Memory B cell (primary cell): Measurements from ENCODE around the gene NAP1L4.

ENCODE experiments used
- ATAC-seq: fragments of 150-1000 bp; cut with Tn5 transposase; 2 replicates; pipeline ENCODE4 v1.10.0; 2021; ENCODE audit warnings: low read depth, mild to moderate bottlenecking, moderate library complexity
- DNase-seq, 2 donors: peaks; one replicate each; pipeline ENCODE4 v3.0.0; 2022; ENCODE audit warnings: low spot score in 2 of 2
- H3K27ac Mint-ChIP-seq: one replicate; pipeline ENCODE4 v1.8.0; 2022; ENCODE audit warnings: mild to moderate bottlenecking, moderate library complexity, mixed read lengths
- H3K27me3 Mint-ChIP-seq: one replicate; pipeline ENCODE4 v1.8.0; 2022; ENCODE audit warnings: mixed read lengths
- H3K36me3 Mint-ChIP-seq: one replicate; pipeline ENCODE4 v1.8.0; 2022; ENCODE audit warnings: mild to moderate bottlenecking, mixed read lengths
- H3K4me1 Mint-ChIP-seq: one replicate; pipeline ENCODE4 v1.8.0; 2022; ENCODE audit warnings: mixed read lengths
- H3K4me3 Mint-ChIP-seq: one replicate; pipeline ENCODE4 v1.8.0; 2022; ENCODE audit warnings: mild to moderate bottlenecking, moderate library complexity, mixed read lengths
- H3K9me3 Mint-ChIP-seq: one replicate; pipeline ENCODE4 v1.8.0; 2022; ENCODE audit warnings: mixed read lengths

Gene NAP1L4

GRCh38 chr11:2916892-2917645 lies 75.1 kb downstream of the NAP1L4 start:
- DNase-seq (no peak), ATAC-seq (no peak)
- H3K9me3 Mint-ChIP-seq = no peaks in the 10 kb centered on the region
- H3K27ac Mint-ChIP-seq = no peak overlapping the region
- H3K4me1 Mint-ChIP-seq = peaks cover 18% of the 10 kb centered on the region
- no peaks in the 10 kb centered on the region for H3K36me3 Mint-ChIP-seq
- H3K4me3 Mint-ChIP-seq = no peak overlapping the region
- peaks cover 3% of the 10 kb centered on the region for H3K27me3 Mint-ChIP-seq

GRCh38 chr11:2916114-2916891 lies 75.8 kb downstream of the NAP1L4 start:
- Mint-ChIP-seq H3K4me3 (no peak overlapping the region), H3K27ac (no peak overlapping the region), H3K4me1 (peaks cover 18% of the 10 kb centered on the region), H3K27me3 (peaks cover 3% of the 10 kb centered on the region), H3K36me3 (no peaks in the 10 kb centered on the region), H3K9me3 (no peaks in the 10 kb centered on the region)
- no peak for ATAC-seq
- no peak for DNase-seq

- Mint-ChIP-seq H3K27ac (no peak overlapping the region), H3K36me3 (no peaks in the 10 kb centered on the region), H3K4me1 (peaks cover 18% of the 10 kb centered on the region), H3K4me3 (no peak overlapping the region), H3K9me3 (no peaks in the 10 kb centered on the region), H3K27me3 (peaks cover 10% of the 10 kb centered on the region)
- ATAC-seq = no peak
- no peak for DNase-seq
These were observed 76.7 kb downstream of the NAP1L4 start for GRCh38 chr11:2915473-2915872.

- H3K27me3 Mint-ChIP-seq = peaks cover 14% of the 10 kb centered on the region
- no peak overlapping the region for H3K4me3 Mint-ChIP-seq
- DNase-seq = no peak
- no peak overlapping the region for H3K27ac Mint-ChIP-seq
- ATAC-seq = no peak
- H3K4me1 Mint-ChIP-seq = peaks cover 18% of the 10 kb centered on the region
- no peaks in the 10 kb centered on the region for H3K9me3 Mint-ChIP-seq
- no peaks in the 10 kb centered on the region for H3K36me3 Mint-ChIP-seq
These were observed 77.5 kb downstream of the NAP1L4 start for GRCh38 chr11:2914455-2915195.

- DNase-seq = no peak
- Mint-ChIP-seq H3K4me3 (peak overlapping the region; percentile 46), H3K9me3 (no peaks in the 10 kb centered on the region), H3K27ac (no peak overlapping the region), H3K27me3 (peaks cover 12% of the 10 kb centered on the region), H3K36me3 (no peaks in the 10 kb centered on the region), H3K4me1 (peaks cover 18% of the 10 kb centered on the region)
- ATAC-seq = peak; percentile 63
These were observed 78.4 kb downstream of the NAP1L4 start for GRCh38 chr11:2913776-2914175.

- Mint-ChIP-seq H3K9me3 (no peaks in the 10 kb centered on the region), H3K36me3 (no peaks in the 10 kb centered on the region), H3K4me3 (no peak overlapping the region), H3K4me1 (peaks cover 18% of the 10 kb centered on the region), H3K27ac (no peak overlapping the region), H3K27me3 (peaks cover 12% of the 10 kb centered on the region)
- DNase-seq (no peak), ATAC-seq (no peak)
These were observed 79.1 kb downstream of the NAP1L4 start for GRCh38 chr11:2913019-2913431.

- ATAC-seq = no peak
These were observed 79.6 kb downstream of the NAP1L4 start for GRCh38 chr11:2912498-2912897.

GRCh38 chr11:2911785-2912391 lies 80.2 kb downstream of the NAP1L4 start:
- H3K9me3 Mint-ChIP-seq = peaks cover 2% of the 10 kb centered on the region
- DNase-seq (no peak), ATAC-seq (no peak)
- H3K4me1 Mint-ChIP-seq = peaks cover 18% of the 10 kb centered on the region
- H3K4me3 Mint-ChIP-seq = no peak overlapping the region
- no peak overlapping the region for H3K27ac Mint-ChIP-seq
- H3K27me3 Mint-ChIP-seq = peaks cover 15% of the 10 kb centered on the region
- peaks cover 3% of the 10 kb centered on the region for H3K36me3 Mint-ChIP-seq

More at GRCh38 chr11:2912498-2912897, 79.6 kb downstream of the NAP1L4 start:
- Mint-ChIP-seq H3K9me3 (no peaks in the 10 kb centered on the region), H3K27ac (no peak overlapping the region), H3K4me3 (no peak overlapping the region), H3K27me3 (peaks cover 12% of the 10 kb centered on the region), H3K36me3 (peaks cover under 1% of the 10 kb centered on the region), H3K4me1 (peaks cover 18% of the 10 kb centered on the region)
- DNase-seq = no peak

- Mint-ChIP-seq H3K27ac (no peak overlapping the region), H3K9me3 (peaks cover 4% of the 10 kb centered on the region), H3K4me3 (no peak overlapping the region), H3K4me1 (peaks cover 16% of the 10 kb centered on the region), H3K36me3 (peaks cover 6% of the 10 kb centered on the region), H3K27me3 (peaks cover 16% of the 10 kb centered on the region)
- DNase-seq (no peak), ATAC-seq (no peak)
These were observed 80.9 kb downstream of the NAP1L4 start for GRCh38 chr11:2911088-2911784.

GRCh38 chr11:2910401-2910955 lies 81.7 kb downstream of the NAP1L4 start:
- H3K4me1 Mint-ChIP-seq = peaks cover 16% of the 10 kb centered on the region
- H3K27ac Mint-ChIP-seq = peak overlapping the region; percentile 79
- peaks cover 8% of the 10 kb centered on the region for H3K9me3 Mint-ChIP-seq
- DNase-seq (no peak), ATAC-seq (no peak)
- H3K27me3 Mint-ChIP-seq = peaks cover 22% of the 10 kb centered on the region
- H3K36me3 Mint-ChIP-seq = peaks cover 11% of the 10 kb centered on the region
- H3K4me3 Mint-ChIP-seq = no peak overlapping the region

GRCh38 chr11:2909133-2909902 lies 82.8 kb downstream of the NAP1L4 start:
- H3K9me3 Mint-ChIP-seq = peaks cover 12% of the 10 kb centered on the region
- H3K36me3 Mint-ChIP-seq = peaks cover 17% of the 10 kb centered on the region

GRCh38 chr11:2908130-2908529 lies 84.0 kb downstream of the NAP1L4 start:
- no peak for ATAC-seq
- Mint-ChIP-seq H3K27me3 (peaks cover 31% of the 10 kb centered on the region), H3K27ac (no peak overlapping the region), H3K4me3 (no peak overlapping the region), H3K36me3 (peaks cover 17% of the 10 kb centered on the region), H3K9me3 (peaks cover 12% of the 10 kb centered on the region), H3K4me1 (peaks cover 6% of the 10 kb centered on the region)
- DNase-seq = no peak

More at GRCh38 chr11:2909133-2909902, 82.8 kb downstream of the NAP1L4 start:
- Mint-ChIP-seq H3K27me3 (peaks cover 29% of the 10 kb centered on the region), H3K4me3 (no peak overlapping the region), H3K27ac (no peak overlapping the region), H3K4me1 (peaks cover 16% of the 10 kb centered on the region)
- no peak for DNase-seq
- ATAC-seq = no peak
